Measurements from ENCODE around the gene INPP1.

Gene INPP1

DNA sequence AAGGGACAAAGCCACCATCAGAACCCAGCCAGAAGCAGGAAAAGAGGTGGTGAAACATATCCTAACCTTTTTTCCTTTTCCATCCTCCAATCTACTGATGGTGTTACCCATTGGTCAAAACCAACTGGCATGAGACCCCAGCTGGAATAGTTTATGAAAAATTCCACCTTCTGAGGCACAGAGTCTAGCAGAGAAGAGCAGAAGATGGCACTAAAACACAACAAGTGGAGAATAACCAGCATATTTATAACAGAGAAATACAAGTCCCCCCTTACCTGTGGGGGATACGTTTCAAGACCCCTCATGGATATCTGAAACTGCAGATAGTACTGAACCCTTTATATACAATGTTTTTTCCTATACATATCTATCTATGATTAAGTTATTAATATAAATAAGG lies 4.9 kb upstream of the INPP1 start:
- TF ChIP-seq, protein P1, sequence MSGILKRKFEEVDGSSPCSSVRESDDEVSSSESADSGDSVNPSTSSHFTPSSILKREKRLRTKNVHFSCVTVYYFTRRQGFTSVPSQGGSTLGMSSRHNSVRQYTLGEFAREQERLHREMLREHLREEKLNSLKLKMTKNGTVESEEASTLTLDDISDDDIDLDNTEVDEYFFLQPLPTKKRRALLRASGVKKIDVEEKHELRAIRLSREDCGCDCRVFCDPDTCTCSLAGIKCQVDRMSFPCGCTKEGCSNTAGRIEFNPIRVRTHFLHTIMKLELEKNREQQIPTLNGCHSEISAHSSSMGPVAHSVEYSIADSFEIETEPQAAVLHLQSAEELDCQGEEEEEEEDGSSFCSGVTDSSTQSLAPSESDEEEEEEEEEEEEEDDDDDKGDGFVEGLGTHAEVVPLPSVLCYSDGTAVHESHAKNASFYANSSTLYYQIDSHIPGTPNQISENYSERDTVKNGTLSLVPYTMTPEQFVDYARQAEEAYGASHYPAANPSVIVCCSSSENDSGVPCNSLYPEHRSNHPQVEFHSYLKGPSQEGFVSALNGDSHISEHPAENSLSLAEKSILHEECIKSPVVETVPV (CRISPR knock-in tag; IDR thresholded peaks at IDR 0.05): no peak
- TF ChIP-seq ZFP30 (CRISPR knock-in tag; IDR thresholded peaks at IDR 0.05) (no peak), ZNF8 (CRISPR knock-in tag; IDR thresholded peaks at IDR 0.05) (no peak), TCF4 (CRISPR knock-in tag; IDR thresholded peaks at IDR 0.05; ENCODE audit: borderline replicate concordance) (no peak), TOX (CRISPR knock-in tag; IDR thresholded peaks at IDR 0.05; ENCODE audit: borderline replicate concordance) (no peak), SNAI2 (CRISPR knock-in tag; IDR thresholded peaks at IDR 0.05) (no peak), ISL1 (CRISPR knock-in tag; IDR thresholded peaks at IDR 0.05) (no peak), ZC3H10 (CRISPR knock-in tag; IDR thresholded peaks at IDR 0.05) (no peak), RARB (CRISPR knock-in tag; IDR thresholded peaks at IDR 0.05) (no peak), CSDC2 (CRISPR knock-in tag; IDR thresholded peaks at IDR 0.05) (no peak)
- TF ChIP-seq, protein P2, sequence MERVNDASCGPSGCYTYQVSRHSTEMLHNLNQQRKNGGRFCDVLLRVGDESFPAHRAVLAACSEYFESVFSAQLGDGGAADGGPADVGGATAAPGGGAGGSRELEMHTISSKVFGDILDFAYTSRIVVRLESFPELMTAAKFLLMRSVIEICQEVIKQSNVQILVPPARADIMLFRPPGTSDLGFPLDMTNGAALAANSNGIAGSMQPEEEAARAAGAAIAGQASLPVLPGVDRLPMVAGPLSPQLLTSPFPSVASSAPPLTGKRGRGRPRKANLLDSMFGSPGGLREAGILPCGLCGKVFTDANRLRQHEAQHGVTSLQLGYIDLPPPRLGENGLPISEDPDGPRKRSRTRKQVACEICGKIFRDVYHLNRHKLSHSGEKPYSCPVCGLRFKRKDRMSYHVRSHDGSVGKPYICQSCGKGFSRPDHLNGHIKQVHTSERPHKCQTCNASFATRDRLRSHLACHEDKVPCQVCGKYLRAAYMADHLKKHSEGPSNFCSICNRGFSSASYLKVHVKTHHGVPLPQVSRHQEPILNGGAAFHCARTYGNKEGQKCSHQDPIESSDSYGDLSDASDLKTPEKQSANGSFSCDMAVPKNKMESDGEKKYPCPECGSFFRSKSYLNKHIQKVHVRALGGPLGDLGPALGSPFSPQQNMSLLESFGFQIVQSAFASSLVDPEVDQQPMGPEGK (CRISPR knock-in tag; IDR thresholded peaks at IDR 0.05; ENCODE audit: borderline replicate concordance): no peak
- no peak for ATAC-seq

DNA sequence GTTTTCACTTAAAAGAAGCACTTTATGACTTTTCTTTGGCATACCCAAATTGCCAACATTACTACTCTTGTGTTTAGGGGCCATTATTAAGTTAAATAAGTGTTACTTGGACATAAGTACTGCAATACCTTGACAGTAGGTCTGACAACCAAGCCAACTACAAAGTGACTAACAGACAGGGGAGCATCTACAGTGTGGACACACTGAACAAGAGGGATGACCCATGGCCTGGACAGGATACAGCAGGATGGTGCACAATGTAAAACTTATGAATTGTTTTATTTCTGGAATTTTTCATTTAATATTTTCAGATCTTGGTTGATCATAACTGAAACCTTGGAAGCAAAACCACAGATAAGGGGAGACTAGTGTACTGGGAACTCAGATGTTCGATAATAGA lies 4.0 kb upstream of the INPP1 start:
- TF ChIP-seq SNAI2 (CRISPR knock-in tag; IDR thresholded peaks at IDR 0.05): no peak
- TF ChIP-seq, protein P3, sequence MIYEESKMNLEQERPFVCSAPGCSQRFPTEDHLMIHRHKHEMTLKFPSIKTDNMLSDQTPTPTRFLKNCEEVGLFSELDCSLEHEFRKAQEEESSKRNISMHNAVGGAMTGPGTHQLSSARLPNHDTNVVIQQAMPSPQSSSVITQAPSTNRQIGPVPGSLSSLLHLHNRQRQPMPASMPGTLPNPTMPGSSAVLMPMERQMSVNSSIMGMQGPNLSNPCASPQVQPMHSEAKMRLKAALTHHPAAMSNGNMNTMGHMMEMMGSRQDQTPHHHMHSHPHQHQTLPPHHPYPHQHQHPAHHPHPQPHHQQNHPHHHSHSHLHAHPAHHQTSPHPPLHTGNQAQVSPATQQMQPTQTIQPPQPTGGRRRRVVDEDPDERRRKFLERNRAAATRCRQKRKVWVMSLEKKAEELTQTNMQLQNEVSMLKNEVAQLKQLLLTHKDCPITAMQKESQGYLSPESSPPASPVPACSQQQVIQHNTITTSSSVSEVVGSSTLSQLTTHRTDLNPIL (CRISPR knock-in tag; IDR thresholded peaks at IDR 0.05; ENCODE audit: low read depth): no peak
- TF ChIP-seq ARNTL (CRISPR knock-in tag; IDR thresholded peaks at IDR 0.05; ENCODE audit: borderline replicate concordance, low read depth): no peak
- TF ChIP-seq, protein P4, sequence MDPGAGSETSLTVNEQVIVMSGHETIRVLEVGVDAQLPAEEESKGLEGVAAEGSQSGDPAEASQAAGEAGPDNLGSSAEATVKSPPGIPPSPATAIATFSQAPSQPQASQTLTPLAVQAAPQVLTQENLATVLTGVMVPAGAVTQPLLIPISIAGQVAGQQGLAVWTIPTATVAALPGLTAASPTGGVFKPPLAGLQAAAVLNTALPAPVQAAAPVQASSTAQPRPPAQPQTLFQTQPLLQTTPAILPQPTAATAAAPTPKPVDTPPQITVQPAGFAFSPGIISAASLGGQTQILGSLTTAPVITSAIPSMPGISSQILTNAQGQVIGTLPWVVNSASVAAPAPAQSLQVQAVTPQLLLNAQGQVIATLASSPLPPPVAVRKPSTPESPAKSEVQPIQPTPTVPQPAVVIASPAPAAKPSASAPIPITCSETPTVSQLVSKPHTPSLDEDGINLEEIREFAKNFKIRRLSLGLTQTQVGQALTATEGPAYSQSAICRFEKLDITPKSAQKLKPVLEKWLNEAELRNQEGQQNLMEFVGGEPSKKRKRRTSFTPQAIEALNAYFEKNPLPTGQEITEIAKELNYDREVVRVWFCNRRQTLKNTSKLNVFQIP (CRISPR knock-in tag; IDR thresholded peaks at IDR 0.05; ENCODE audit: borderline replicate concordance, low read depth): no peak
- TF ChIP-seq ESRRG (CRISPR knock-in tag; IDR thresholded peaks at IDR 0.05): no peak
- ATAC-seq: no peak

DNA sequence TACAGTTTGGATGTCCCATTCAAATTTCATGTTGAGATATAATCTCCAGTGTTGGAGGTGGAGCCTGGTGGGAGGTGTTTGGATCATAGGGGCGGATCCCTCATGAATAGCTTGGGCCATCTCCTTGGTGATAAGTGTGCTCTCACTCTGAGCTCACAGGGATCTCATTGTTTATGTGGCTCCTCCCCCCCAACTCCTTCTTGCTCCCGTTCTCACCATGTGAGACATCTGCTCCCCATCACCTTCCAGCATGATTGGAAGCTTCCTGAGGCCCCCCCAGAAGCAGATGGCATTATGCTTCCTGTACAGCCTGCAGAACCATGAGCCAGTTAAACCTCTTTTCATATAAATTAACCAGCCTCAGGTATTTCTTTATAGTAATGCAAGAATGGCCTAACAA lies 3.0 kb upstream of the INPP1 start:
- ATAC-seq: no peak
- TF ChIP-seq, protein P5, sequence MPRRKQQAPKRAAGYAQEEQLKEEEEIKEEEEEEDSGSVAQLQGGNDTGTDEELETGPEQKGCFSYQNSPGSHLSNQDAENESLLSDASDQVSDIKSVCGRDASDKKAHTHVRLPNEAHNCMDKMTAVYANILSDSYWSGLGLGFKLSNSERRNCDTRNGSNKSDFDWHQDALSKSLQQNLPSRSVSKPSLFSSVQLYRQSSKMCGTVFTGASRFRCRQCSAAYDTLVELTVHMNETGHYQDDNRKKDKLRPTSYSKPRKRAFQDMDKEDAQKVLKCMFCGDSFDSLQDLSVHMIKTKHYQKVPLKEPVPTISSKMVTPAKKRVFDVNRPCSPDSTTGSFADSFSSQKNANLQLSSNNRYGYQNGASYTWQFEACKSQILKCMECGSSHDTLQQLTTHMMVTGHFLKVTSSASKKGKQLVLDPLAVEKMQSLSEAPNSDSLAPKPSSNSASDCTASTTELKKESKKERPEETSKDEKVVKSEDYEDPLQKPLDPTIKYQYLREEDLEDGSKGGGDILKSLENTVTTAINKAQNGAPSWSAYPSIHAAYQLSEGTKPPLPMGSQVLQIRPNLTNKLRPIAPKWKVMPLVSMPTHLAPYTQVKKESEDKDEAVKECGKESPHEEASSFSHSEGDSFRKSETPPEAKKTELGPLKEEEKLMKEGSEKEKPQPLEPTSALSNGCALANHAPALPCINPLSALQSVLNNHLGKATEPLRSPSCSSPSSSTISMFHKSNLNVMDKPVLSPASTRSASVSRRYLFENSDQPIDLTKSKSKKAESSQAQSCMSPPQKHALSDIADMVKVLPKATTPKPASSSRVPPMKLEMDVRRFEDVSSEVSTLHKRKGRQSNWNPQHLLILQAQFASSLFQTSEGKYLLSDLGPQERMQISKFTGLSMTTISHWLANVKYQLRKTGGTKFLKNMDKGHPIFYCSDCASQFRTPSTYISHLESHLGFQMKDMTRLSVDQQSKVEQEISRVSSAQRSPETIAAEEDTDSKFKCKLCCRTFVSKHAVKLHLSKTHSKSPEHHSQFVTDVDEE (CRISPR knock-in tag; IDR thresholded peaks at IDR 0.05): no peak
- TF ChIP-seq GLIS3 (CRISPR knock-in tag; IDR thresholded peaks at IDR 0.05): no peak
- no peak for TF ChIP-seq ZFP3 (CRISPR knock-in tag; IDR thresholded peaks at IDR 0.05)
- TF ChIP-seq BACH2 (CRISPR knock-in tag; IDR thresholded peaks at IDR 0.05; ENCODE audit: borderline replicate concordance): no peak
- TF ChIP-seq ZFP30 (CRISPR knock-in tag; IDR thresholded peaks at IDR 0.05): no peak
- TF ChIP-seq CSDC2 (CRISPR knock-in tag; IDR thresholded peaks at IDR 0.05): no peak
- TF ChIP-seq OSR1 (CRISPR knock-in tag; IDR thresholded peaks at IDR 0.05): no peak
- no peak for TF ChIP-seq TOX (CRISPR knock-in tag; IDR thresholded peaks at IDR 0.05; ENCODE audit: borderline replicate concordance)
- TF ChIP-seq, protein P1 (CRISPR knock-in tag; IDR thresholded peaks at IDR 0.05): no peak
- no peak for TF ChIP-seq ZC3H10 (CRISPR knock-in tag; IDR thresholded peaks at IDR 0.05)
- no peak for TF ChIP-seq ZNF8 (CRISPR knock-in tag; IDR thresholded peaks at IDR 0.05)
